Iris pigment epithelial cell (primary cell): ENCODE results near the gene MMP23B.
A peak's percentile ranks its signal among the peaks of the same experiment; 100 is the strongest.
"Not testable (repeated sequence)": the region's sequence is repeated elsewhere in the genome, so short reads cannot be mapped to it uniquely, and the experiment has no call there.

Experiments used
- DNase-seq: peaks from one replicate; pipeline ENCODE4 v3.0.0-alpha.2; 2011; ENCODE audit warnings: low read depth

The MMP23B gene

DNA sequence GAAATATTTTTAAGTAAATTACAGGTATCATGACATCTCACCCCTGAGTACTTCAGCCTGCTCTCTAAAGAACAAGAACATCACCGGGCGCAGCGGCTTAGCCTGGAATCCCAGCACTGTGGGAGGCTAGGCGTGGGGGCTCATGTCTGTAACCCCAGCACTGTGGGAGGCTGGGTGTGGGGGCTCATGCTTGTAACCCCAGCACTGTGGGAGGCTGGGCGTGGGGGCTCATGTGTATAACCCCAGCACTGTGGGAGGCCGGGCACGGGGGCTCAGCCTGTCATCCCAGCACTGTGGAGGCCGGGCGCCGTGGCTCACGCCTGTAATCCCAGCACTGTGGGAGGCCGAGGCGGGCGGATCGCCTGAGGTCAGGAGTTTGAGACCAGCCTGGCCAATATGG lies 34.6 kb downstream of the MMP23B start:
- no peak for DNase-seq

DNA sequence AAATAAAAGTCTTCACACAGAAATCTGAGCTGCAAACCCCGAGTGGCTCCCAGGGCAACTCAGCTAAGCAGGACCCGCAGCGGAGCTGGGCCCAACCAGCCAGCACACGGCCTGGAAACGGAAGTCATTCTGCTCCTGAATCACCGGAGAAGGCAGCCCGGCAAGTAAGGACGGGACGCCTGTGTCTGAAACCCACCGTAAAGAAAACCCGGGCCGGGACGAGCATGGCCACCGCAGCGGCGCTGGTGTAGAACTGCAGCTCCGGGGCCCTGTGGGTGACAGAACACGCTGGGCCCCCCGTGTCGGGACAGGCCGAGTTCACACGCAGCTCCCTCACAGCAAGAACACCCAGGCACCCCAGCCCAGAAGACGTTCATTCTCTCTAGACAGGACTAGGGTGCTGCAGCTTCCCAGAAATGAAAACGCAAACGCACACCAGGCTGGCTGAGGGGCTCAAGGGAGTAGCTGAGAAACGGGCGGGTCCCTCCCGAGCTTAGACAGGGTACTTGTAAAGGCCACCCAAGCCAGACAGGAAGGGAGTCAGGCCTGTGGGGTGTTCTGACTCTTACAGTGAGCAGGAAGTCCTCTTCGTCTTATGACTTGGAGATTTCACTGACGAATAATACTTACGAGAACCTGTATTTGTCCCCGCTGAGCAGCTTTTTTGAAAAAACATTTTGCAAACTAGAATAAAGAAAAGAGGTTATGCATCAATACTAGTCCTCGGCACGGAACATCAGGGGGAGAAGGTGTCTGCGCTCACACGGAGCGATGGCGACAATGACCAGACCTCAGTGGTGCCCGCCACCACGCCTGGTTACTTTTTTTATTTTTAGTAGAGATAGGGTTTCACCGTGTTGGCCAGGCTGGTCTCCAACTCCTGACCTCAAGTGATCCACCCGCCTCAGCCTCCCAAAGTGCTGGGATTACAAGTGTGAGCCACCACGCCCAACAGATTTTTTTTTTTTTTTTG lies 37.8 kb downstream of the MMP23B start:
- DNase-seq: no peak

DNA sequence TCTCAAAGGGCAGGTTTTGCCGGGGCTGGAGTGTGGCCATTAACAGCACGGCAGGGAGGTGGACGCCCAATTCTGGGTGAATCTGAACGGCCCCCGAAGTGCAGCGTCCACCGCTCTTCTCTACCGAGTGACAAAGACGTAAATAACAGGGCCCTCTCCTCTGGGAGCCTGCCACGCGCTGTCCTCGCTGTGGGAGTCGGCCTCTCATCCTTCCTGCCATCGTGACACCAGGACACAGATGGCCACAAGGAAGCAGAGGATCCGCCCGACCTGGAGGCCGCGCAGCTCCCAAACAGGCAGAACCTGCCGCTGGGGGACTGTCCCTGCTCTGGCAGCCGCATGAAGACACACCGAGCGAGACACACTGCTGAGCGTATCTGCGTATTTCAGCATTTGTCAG lies 38.9 kb downstream of the MMP23B start:
- no peak for DNase-seq

DNA sequence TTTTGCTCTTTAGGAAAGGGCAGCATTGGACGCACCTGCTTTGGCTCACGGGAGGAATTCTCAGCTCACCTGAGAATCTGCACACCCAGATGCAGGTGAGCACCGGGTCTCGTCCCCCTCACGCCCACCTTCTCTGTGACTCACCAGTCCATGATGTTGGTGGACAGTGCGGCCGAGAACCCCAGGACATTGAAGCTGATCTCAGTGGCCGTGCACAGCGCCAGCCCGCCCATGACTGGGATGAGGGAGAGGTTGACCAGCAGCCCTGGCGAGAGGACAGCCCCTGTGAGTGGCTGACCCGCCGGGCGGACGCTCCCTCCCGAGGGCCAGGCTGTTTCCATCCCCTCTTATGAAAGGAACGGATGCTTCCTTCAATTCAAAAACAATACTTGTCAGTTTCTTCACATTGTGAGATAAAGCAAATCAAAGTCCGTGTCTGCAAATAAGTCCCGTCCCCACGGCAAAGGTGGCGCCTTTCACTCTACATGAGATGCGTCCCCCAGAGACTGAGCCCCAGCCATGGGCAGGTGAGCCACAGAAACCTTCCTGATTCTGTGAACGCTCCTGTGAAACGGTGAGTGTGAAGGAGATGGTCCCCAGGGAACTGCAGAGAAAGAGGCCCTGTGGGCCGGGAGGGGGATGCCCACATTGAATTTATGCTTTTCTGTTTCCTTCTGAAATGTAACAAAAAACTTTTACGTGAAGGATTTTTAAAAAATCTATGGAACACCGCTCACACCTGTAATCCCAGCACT lies 39.6 kb downstream of the MMP23B start:
- no peak for DNase-seq

DNA sequence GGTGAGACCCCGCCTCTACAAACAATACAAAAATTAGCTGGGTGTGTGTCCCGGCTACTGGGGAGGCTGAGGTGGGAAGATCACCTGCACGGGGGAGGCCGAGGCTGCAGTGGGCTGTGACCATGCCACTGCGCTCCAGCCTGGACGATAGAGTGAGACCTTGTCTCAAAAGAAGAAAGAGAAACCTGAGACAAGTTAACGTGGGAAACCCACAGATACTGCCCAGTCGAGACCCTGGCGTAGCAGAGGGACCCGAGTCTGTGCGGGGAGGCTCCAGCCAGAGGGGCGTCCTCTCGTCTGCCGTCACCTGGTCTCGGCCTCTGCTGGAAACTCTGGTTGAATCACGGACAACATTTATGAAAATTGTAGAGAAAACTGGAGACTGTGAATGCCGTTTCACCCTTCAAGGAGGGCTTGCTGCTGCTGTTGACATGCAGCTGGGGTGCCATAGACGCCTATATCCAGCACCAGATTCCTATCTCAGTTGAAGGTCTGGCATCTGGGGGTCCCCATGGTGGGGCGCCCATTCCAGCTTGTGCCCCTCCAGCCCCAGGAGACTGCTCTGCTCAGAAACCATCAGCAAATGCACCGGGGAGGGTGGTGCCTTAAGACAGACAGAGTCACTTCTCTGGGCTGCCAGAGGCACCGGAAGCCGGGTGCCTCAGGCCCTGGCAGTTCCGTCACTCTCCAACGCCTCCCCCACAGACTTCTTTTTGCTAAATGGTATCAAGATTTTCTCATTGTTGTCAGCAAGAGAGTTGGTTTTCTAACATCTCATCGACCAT lies 40.4 kb downstream of the MMP23B start:
- no peak for DNase-seq

DNA sequence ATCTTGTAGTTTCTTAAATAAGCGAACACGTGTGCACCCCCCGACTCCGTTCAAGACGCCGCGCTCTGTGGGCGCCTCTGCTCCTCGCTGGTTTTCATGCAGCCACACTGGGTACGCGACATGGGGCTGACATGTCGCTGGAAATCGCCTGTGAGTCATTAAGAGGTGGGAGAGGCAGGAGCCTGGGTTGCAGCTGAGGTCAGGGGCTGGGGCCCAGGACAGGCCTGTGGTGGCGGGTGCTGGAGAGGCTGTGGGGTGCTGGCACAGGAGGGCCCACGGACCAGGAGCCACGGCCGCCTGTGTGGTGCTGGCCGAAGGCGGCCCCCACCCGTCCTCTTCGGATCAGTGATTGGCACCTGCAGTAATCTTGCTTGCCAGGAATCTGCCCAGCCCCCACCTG lies 42.8 kb downstream of the MMP23B start:
- not testable (repeated sequence) for DNase-seq

DNA sequence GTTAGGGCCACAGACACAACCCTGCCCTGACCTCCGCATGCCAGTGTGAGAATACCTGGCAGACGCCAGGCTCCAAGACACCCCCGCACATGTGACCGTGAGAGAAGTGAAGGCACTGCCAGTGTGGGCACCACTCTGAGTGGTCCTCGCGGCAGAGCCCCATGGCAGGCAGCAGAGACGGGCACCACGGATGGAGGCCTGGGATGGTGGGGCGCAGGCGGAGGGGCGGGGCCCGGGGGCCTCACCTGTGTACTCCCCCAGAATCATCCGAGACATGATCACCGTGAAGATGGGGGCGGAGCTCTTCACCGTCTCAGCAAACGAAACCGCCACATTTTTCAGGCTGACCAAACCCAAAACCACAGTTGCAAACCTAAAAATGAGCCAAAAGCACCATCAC lies 43.2 kb downstream of the MMP23B start:
- DNase-seq: not testable (repeated sequence)

DNA sequence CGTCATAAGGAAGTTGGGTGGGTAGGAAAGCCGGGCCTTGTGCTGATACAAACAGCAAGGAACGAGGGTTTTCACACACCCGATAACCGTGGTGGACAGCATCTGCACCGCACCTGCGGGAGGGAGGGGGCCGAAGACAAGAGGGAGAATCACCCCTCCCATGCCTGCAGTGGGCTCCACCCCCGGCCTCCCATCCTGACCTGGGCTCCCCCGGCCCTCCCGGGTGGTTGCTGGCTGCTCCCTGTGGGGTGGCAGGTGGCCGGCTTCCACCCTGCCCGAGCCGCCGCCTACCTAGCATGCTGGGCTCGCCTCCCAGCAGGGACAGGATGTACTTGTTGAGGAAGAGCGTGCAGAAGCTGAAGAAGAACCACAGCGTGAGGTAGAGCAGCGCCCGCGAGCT lies 44.1 kb downstream of the MMP23B start:
- DNase-seq: not testable (repeated sequence)

DNA sequence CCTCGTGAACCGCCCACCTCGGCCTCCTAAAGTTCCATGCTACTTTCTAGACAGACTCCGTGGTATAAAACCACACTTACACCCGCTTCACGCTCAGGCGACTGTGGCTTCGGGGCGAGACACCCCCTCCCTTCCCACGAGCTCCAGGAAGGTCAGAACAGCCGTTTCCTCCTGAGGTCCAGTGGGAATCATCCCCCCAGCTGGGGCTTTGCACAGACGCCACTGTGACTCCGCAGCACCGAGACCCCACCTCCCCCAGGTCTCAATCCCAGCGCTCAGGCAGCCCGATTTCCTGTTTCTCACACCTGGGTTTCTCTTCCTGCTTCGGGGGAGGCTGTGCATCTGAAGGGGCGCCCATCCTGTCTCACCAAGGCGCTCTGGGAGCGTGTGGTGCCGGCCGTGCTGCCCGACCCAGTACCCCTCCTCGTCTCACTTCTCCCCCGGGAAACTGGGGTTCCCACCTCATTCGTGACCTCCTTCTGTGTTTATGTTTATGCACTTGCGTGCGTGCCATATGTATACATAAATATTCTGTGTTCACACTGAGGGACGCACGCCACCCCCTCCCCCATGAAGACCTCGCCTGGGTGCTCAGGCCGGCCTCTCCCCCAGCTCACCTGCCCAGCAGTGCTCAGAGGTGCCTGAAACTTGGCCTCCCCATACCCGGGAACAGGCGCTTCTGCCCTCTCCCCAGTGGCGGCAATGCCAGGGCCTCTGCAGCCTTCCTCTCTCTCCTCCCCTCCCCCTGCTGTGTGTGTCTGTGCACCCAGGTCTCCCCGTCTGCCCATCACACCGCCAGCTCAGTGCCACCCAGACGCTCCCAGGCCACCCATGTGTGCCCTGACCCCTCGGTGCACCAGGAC lies 46.0 kb downstream of the MMP23B start:
- no peak for DNase-seq

DNA sequence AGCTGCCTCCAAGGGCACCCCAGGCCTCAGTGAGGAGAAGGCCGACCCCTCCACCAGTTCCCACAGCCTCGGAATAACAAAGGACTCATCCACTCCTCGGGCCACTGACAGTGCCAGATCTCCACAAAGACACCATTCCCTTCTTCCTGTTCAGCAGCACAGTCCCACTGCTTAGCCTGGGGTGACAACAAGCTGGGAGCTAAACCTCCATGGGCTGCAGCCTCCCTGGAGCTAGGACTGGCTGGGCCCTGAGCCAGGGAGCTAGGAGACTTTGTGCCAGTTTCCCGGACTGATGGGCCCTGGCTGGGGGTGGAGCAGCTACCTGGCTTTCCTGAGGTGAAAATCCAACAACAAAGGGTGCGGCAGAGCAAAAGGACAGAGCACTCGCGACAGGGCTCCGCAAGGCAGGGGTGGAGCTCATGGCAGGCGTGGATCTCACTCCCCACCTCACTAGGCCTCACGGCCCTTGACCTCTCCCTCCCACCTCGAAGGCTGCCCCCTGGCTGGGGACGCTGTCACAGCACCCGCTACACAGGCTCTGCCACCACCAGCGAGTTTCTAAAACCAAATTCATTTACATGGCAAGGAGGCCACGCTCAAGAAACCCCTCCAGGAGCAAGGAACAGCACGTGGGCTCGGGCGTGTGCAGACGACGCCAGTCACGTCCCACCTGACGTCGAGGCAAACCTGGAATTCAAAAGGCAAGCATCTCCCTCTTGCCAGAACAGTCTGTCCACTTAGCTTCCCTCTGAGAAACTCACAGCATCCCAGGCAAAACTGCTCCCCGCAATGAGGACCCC lies 46.8 kb downstream of the MMP23B start:
- no peak for DNase-seq

DNA sequence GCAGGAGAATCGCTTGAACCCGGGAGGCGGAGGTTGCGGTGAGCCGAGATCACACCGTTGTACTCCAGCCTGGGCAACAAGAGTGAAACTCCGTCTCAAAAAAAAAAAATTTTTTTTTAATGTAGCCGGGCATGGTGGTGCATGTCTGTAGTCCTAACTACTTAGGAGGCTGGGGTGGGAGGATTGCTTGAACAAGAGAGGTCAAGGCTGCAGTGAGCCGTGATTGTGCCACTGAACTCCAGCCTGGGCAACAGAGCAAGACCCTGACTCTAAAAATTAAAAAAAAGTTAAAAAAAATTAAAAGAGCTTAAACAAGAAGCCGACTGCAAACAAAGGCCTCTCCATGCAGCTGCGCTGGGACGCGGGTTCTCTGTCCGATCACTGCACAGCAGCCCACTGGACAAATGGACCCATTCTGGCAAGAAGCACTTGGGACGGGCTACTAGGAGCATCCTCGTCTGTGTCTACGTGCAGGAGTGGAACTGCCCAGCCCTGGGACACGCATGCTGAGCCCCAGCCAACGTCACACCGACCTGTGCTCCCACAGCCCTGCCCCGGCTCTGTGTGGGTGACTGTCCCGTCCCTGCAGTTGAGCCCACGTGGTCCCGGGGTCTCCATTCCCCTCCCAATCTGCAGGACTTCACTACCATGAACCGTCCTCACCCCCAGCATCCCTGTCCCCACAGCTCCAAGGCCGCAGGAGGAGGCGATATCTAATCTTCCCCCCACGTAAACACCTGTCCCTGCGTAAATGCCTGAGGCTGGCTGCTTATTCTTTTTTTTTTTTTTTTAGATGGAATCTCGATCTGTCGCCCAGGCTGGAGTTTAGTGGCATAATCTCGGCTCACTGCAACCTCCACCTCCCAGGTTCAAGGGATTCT lies 48.3 kb downstream of the MMP23B start:
- DNase-seq: no peak

DNA sequence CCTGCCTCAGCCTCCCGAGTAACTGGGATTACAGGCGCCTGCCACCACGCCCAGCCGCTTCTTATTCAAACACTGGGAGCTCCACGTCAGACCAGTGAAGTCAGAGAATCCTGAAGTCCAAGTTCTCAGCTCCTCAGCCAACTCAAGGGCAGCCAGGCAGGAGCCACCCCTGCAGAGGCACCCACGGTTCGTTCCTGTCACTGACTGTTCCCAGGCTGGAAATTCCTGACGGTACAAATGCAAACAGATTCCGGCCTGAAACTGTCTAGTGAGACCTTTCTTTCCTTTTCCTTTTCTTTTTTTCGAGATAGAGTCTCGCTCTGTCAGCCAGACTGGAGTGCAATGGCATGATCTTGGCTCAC lies 48.9 kb downstream of the MMP23B start:
- DNase-seq: peak; percentile 23

DNA sequence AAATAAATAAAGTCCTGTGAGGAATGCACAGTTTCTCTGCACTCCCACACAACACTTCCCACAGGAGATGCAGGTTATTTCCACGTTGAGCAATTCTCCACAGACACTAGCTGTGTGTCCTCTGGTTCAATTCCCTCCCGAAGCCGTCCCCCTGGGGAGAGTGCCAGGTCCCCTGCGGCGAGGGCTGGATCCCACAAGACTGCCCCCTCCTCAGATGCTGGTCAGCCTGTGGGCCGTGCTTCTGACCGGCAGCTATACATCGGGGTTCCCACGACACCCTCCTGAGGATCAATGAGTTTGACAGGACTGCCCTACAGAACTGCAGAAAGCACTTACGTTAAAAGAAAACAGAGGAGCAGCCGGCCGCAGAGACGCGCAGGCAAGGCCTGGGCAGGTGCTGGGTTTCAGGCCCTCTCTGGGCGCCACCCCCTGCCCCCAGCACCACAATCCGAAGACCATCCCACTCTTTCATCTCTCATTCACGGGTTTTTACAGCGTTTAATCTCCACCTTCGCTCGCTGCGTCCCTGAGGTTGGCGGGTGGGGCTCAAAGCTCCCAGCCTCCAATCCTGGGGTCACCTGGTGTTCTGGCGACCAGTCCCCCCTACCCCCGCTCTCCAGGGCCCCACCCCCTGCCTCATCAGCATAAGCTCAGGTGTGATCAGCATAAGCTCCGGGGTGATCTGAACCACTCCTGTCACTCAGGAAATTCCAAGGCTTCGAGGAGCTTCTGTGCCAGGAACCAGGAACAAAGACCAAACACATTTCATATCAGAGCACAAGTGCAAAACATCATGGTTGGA lies 51.3 kb downstream of the MMP23B start:
- DNase-seq: no peak
